GM12878 (cell line): ENCODE results near the gene ADAMTSL2.

Experiments used
- CREB1 ChIP-seq: IDR thresholded peaks from 2 replicates; pipeline ENCODE4 v1.6.1; 2012; ENCODE audit warnings: low read depth, mild to moderate bottlenecking, inconsistent platforms
- EGR1 ChIP-seq, 2 experiments: IDR thresholded peaks; 1 replicate in 1 of 2; 2 replicates in 1 of 2; pipeline ENCODE4 v1.6.1; 2011 to 2012; ENCODE audit warnings: low read depth in 2 of 2, low read length in 2 of 2, borderline replicate concordance in 1 of 2, mild to moderate bottlenecking in 1 of 2, moderate library complexity in 1 of 2
- HDGF ChIP-seq: fragments of 450-650 bp; IDR thresholded peaks from 2 replicates; pipeline ENCODE4 v1.6.1; 2016; ENCODE audit warnings: antibody characterized with exemption
- NFYB ChIP-seq: IDR thresholded peaks from 2 replicates; pipeline ENCODE4 v1.6.1; 2011; ENCODE audit warnings: low read depth, mild to moderate bottlenecking, low read length, improper control_type of control experiment, moderate library complexity; ENCODE audit not compliant: insufficient read depth
- PAX5 ChIP-seq: IDR thresholded peaks from 2 replicates; pipeline ENCODE4 v1.6.1; 2011; ENCODE audit warnings: low read depth, low read length, borderline replicate concordance
- POLR2AphosphoS5 ChIP-seq: IDR thresholded peaks from 2 replicates; pipeline ENCODE4 v1.6.1; 2011; ENCODE audit warnings: mild to moderate bottlenecking, low read length, inconsistent platforms
- SMC3 ChIP-seq: IDR thresholded peaks from 2 replicates; pipeline ENCODE4 v1.6.1; 2011; ENCODE audit warnings: low read length, improper control_type of control experiment, borderline replicate concordance
- TAF1 ChIP-seq: IDR thresholded peaks from 2 replicates; pipeline ENCODE4 v1.6.1; 2011; ENCODE audit warnings: mild to moderate bottlenecking, low read depth, low read length, borderline replicate concordance

GRCh38 chr9:133609311-133610098 lies 75.0 kb downstream of the ADAMTSL2 start, which contains the start of gene FAM163B:
- TF ChIP-seq CREB1 (no peak), EGR1 (IDR thresholded peaks at IDR 0.05; ENCODE audit: borderline replicate concordance in 1 of 2, low read depth in 2 of 2, low read length in 2 of 2) (no peak), TAF1 (no peak), PAX5 (no peak), HDGF (no peak), SMC3 (no peak), NFYB (no peak), POLR2AphosphoS5 (no peak)
